ENCODE results near the gene CEP72.
"Not testable (repeated sequence)": the region's sequence is repeated elsewhere in the genome, so short reads cannot be mapped to it uniquely, and the experiment has no call there.

CEP72 gene

DNA sequence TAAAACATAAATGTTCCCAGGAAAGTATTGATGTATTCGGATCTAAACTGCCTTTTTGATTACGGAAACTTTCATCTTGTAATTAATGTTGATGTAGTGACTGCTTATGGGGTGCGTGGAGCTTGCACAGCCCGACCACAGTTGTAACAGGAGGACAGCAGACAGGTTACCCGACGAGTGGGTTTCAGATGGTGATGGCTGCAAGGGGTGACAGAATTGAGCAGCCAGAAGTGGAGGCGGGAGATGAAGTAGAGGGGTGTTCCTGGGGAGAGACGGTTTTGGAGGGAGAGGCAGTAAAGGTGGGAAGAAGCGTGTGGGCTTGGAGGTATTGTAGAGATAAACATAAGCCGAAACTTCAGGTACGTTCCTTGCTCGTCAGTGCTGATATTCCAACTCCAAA, 5.8 kb downstream of the CEP72 start:
- no peak for DNase-seq (ENCODE audit: low spot score)

DNA sequence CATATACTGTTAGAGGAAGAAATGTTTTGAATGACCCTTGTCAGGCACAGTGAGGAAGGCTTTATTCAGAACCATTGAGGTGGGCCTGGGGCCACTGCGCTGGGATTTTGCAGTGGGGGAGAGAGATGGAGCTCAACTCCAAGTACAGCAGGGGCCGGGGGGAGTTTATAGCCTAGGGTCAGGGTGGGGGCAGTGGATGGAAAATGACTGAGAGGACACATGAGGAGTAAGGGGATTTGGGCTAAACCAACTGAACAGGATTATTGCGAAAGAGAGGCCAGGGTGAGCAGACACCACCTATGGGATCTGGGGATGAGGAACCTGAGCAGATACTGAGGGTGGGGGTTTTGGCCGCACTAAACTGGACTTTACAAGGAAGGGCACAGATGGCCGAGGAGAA, 6.3 kb downstream of the CEP72 start:
- no peak for DNase-seq (ENCODE audit: low spot score)

DNA sequence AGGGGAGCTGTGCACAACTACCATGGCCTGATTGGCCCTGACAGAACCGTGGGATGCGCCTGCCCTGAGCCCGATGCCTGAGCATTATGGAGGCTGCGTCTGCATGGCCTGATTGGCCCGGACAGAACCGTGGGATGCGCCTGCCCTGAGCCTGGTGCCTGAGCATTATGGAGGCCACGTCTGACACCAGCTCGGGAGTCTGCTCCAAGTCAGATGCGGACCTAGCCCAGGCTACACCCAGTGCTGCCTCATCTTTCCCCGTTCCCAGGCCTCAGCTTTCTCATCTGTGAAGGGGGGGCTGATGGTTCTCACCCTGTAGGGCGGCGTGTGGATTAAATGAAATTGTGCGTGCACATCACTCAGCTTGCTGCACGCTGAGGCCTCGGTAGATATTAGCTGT, 7.3 kb downstream of the CEP72 start:
- no peak for DNase-seq (ENCODE audit: low spot score)

DNA sequence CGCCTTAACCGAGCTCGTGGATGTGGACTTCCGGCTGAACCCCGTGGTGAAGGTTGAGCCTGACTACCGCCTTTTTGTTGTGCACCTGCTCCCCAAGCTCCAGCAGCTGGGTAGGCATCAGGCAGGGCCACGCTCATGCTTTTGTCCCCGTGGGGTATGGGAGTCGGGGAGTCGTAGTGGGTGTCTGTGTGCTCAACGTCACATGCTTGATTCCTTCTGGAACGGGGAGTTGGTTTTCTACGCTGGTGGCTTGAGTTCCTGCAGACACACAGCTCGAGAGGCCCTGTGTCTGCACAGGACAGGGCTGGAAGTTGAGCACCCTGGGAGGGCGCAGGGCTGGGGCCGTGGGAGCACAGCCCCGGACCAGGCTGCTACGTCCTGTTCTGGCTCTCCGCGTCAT, 8.0 kb downstream of the CEP72 start:
- DNase-seq (ENCODE audit: low spot score) = no peak

DNA sequence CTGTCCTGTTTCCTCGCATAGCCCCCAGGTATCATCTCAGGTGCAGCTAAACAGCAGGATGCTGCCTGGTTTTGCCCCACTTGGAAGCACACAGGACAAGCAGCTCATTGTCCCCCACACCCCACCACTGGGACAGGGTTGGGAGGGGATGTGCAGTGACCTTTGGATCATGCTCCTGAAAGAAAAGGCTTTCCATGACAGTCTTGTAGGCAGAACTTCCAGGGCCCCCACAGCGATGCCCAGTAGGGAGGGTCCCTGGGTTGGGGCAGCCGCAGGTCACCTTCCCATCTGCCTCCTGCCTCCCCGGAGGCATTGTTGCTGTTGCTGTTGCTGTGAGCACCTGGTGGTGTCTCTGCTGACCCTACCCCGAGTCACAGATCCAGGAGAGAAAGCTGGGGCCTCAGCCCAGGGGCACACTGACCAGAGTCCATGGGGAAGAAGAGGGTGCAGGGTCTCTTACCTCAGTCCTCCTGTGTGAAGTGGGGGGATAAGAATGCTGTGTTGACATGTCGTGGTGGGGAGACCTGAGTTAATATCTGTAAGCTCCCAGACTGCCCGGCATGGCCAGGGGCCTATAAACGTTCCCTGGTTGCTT, 8.5 kb downstream of the CEP72 start:
- no peak for DNase-seq (ENCODE audit: low spot score)

DNA sequence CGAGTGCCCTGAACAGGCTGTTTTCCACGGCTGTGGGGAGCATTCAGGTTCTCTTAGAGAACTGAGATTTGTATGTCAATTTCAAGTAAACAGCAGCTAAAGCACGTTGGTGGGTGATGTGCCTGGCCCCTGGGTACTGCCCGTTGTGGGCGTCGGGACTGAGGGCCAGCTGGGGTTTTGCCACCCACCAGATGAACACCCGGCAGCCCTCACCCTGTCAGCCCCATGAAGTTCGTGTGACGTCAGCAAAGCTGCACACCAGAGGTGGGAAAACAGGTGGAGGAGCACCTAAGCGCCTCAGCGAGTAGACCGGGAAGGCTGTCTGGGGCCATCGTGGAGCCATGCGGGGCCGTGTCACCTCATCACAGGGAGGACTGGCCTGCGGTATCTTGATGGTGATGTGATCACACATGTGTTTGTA, 9.2 kb downstream of the CEP72 start:
- DNase-seq (ENCODE audit: low spot score) = no peak

DNA sequence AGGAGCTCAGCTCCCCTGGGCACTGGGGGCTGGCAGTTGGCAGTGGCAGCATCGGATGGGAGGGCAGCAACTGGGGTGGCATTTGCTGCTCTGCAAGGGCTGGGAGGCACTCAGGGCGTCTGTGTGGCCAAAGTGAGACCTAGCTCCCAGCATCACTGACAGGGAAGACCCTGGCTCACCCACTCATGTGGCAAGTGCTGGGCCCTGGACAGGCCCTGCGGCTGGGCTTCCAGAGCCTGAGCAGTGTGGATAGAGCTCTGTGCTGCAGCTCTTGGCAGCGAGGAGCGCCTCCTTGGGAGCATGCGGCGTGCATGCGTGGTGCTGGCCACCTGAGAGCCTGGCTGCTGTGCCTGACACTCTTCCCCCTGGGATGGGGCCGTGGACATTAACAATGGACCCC, 10.2 kb downstream of the CEP72 start:
- no peak for DNase-seq (ENCODE audit: low spot score)

DNA sequence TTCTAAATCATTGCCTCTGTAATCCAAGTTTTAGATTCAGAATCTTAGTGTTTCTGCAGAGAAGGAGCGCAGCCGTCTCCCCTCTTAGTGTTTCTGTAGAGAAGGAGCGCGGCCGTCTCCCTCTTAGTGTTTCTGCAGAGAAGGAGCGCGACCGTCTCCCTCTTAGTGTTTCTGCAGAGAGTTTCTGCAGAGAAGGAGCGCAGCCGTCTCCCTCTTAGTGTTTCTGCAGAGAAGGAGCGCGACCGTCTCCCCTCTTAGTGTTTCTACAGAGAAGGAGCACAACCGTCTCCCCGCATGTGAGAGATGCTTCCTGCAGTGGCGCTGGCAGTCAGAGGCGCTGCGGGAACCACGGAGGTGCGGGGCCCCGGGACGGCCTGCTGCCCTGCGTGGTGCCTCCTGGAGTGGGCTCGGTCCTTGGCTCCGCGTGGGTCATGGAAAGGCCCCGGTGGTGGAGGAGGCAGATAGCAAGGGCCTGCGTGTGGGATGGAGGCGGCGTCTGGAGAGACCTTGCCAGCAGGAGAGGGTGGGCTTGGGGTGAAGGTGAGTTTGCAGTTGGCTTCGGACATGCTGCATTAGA, 10.9 kb downstream of the CEP72 start:
- no peak for DNase-seq (ENCODE audit: low spot score)

DNA sequence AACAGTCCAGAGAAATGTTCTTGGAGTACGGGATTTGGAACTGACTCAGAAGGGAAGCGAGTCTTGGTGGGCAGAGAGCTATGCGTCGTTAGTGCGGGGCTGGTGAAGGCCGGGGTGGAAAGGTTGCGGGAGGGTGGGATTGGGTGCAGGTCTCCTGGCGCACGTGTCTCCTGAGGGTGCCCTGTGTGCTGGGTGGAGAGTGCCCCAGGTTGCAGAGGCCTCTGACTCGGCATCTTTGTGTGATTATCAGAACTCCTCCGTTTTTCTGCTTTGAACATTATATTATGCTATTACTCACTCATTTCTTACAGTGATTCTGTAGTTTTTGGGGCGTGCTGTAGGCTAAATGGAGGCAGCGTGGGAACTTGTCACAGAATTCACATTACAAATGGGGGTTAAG, 11.4 kb downstream of the CEP72 start:
- no peak for DNase-seq (ENCODE audit: low spot score)

DNA sequence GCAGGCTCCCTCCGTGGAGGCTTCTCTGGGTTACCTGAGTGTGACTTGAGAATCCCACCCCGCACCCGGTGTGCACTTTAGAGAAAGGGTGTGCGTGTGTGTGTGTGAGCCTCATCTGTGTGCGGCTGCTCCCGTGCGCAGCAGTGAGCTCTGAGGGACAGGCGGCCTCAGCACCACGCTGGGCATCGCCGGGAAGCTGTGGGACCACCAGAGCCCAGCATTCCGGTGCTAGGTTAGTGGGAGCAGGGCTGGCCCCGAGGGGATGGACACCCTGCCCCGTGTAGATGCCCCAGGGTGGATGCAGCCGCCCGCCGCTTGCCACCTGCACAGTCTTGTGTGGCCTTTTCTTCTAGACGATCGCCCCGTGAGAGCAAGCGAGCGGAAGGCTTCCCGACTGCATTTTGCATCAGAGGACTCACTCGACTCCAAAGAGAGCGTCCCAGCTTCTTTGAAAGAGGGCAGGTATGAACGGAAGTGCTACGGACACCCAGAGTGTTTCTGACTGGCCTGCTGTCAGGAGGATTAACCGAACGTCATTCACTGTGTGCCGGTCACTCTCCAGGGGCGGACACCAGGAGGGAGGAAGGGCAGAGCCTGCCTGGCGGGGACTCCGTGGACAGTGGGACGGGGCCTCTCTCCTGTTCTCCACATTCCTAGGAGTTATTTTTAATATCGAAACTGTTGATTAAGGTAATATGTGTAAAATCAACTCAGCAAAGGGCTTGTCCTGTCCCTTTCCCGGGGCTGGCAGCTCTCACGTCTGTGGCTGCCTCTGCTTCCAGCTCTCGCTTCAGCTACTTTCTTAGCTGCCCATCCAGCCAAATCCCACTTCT, 12.2 kb downstream of the CEP72 start:
- no peak for DNase-seq (ENCODE audit: low spot score)

DNA sequence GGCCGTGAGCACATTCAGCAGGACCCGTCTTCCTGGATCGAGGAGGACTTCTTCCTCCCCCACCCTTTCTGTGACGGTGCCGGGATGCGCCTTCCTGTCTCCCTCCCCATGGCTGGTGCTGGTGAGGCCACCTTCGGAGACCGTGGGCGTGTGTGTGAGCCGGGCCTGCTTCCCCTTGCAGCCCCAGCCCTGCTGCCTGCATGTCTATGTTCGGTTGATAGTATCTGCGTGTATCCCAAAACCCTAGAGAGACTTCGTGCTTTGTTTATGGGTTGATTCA, 12.8 kb downstream of the CEP72 start:
- no peak for DNase-seq (ENCODE audit: low spot score)

DNA sequence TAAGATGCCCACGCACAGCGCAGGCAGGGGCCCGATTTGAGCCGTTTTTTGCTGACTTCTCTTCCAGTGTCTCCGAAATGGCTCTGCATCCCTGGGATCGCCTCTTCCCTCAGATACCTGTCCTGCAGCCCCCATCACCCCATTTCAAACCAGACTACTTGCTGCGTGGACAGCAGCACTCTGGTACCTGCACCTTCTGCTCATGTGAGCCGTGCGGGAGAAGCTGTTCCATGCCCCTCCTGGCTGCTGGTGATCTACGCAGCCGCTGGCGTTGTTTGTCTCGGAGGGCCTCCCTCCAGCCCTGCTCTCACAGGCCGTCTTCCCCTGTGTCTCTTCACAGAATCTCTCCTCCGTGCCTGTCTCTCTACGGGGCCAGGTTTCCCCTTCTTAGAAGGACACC, 13.4 kb downstream of the CEP72 start:
- no peak for DNase-seq (ENCODE audit: low spot score)

DNA sequence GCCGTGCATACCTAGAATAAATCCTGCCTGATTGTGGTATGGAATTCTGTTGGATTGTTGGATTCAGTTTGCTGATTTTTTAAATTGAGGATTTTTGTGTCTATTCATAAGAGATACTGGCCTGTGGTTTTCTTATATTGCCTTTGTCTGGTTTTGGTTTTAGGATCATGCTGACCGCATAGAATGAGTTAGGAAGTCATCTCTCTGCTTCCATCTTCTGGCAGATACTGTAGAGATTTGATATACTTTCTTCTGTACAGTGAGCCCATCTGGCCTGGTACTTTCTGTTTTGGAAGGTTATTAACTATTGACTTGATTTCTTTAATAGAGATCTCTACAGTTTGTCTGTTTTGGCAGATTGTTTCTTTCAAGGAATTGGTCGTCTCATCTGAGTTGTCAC, 14.7 kb downstream of the CEP72 start:
- DNase-seq (ENCODE audit: low spot score) = no peak

DNA sequence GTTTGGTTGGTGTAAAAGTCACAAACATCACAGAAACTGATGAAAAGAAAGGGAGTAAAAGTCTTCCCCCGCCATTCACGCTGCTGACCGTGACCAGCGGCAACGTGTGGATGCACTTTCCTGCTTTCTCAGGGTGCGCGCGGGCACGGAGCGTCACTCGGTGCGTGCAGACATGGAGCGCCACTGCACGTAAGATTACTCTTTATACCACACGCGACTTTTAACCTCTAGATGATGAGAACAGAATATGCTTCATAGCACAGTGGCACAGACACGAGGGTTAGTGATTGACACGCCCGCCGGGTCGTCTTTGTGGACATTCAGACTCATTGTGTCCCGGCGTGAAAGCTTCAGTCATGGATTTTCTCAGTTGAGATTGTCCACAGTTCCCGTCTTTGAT, 15.7 kb downstream of the CEP72 start:
- no peak for DNase-seq (ENCODE audit: low spot score)

DNA sequence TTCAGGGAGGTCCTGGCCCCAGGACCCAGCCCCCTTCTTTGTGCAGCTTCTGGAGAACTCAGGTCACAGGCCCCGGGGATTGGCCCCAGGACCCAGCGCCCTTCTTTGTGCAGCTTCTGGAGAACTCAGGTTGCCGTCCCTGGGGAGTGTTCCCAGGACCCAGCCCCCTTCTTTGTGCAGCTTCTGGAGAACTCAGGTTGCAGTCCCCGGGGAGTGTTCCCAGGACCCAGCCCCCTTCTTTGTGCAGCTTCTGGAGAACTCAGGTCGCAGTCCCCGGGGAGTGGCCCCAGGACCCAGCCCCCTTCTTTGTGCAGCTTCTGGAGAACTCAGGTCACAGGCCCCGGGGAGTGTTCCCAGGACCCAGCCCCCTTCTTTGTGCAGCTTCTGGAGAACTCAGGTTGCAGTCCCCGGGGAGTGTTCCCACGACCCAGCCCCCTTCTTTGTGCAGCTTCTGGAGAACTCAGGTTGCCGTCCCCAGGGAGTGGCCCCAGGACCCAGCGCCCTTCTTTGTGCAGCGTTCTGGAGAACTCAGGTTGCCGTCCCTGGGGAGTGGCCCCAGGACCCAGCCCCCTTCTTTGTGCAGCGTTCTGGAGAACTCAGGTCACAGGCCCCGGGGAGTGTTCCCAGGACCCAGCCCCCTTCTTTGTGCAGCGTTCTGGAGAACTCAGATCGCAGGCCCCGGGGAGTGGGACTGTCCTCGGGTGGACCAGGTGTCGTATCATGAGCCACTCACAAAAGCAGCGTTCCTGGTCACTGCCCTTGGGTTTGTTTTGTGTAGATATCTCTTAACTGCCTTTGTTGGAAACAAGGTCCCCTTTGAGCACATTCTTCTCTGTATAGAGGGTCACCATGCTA, 16.4 kb downstream of the CEP72 start:
- DNase-seq (ENCODE audit: low spot score) = not testable (repeated sequence)

DNA sequence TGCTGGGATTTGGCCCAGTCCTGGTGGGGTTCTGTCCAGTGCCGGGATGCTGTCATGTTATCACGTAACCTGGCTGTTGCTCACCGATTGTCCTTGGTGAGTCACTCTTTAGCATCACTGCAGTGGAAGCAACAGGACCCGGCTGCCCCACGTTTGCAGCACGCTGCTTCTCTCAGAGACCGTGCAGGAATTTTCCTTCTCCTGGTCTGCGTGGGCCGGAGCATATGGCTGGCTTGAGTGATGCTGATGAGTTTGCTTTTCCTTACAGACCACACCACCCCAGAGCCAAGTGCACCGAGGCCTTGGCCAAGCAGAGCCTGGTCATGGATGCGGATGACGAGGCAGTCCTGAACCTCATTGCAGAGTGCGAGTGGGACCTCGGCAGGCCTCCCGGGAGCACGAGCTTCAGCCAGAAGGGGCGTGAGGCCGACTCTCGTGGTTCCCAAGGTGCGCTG, 21.4 kb downstream of the CEP72 start:
- no peak for DNase-seq (ENCODE audit: low spot score)

DNA sequence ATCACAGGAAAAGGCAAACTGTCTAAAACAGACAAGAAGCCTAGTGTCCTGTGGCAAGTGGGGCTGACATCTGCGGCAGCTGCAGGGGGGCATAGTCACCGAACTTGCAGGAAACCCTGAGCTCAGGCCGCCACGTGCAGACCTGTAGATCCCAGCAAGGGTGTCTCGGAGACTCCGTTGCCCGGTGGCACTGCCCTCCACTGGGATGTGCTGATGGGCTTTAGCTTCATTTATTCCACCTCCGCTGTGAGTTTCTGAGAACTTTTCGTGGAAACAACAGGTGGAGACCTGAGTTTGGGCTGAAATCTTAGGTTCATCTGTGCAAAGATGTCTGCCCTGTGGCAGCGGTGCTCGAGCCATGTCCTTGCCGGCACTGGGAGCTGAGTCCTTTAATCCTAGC, 22.1 kb downstream of the CEP72 start:
- no peak for DNase-seq (ENCODE audit: low spot score)

DNA sequence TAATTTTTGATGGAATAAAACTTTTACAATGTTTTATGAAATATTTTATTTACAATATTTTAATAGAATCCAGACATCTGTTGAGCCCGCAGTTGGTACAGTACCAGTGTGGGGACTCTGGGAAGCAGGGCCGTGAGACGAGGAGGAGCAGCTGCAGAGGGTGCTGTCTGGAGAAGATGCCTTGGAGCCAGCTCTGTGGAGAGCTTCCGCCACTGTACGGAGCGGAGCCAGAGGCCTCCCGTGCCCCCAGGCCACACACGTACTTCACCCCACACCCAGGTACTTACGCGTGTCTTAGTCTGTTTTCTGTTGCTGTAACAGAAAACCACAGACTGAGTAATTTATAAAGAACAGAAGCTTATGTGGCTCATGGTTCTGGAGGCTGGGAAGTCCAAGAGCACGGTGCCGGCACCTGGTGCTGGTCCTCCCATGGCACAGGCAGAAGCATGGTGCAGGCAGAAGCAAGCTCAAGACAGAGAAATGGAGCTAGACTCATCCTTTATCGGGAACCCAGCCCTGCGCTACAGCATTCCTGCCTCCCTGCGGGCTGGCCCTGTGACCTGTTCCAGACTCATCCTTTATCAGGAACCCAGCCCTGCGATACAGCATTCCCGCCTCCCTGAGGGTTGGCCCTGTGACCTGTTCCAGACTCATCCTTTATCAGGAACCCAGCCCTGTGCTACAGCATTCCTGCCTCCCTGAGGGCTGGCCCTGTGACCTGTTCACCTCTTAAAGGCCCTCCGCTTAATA, 23.3 kb downstream of the CEP72 start:
- no peak for DNase-seq (ENCODE audit: low spot score)

DNA sequence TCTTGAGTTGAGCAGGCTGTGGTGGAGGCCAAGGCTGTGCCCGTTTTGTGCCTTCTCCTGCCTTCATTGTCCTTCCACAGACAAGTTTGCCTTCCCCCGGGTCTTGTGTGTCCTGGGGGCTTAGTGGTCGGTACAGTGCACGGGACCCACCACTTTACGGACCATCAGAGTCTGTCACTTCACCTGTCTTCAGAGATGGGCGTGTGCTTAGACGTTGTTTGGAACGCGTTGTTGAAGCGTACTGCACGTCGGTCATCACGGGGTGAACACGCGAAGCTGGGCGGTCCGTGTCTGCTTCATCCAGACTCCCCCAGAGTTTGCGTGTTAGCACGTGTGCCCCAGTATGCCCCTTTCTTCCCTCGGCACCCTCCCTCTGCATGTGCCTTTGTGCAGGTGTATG, 24.8 kb downstream of the CEP72 start:
- no peak for DNase-seq (ENCODE audit: low spot score)

DNA sequence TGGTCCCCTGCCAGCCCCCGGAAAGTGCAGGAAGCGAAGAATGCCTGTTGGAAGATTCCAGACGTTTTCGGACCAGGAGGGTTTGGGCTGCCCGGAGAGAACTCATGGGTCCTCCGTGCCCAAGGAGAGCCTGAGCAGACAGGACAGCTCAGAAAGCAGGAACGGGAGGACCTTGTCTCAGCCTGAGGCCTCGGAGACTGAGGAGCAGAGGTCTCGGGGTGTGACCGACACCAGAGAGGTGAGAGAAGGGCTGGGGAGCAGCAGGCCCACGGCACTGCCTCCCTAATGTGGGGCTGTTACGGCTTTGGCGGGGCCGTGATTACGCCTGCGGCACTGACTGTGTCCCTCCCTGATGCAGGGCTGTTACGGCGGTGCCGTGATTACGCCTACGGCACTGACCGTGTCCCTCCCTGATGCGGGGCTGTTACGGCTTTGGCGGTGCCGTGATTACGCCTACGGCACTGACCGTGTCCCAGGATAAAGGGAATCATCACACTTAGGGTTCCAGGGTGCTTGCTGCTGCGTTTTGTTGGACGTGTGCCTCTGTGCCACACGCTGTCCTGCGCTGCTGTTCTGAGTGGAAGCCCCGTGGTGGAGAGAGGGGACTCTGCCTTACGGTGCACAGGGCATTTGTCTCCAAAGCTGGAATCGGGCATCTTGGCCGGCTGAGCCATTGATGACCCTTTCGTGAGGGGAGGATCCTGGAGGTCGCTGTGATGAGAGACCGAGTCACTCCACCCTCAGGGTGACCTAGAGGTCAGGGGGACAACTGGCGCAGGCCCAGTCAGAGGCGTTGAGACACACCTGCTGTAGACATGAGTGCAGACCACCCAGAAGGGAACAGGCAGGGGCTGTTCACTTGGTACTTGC, 25.7 kb downstream of the CEP72 start:
- no peak for DNase-seq (ENCODE audit: low spot score)

All from CD4-positive, alpha-beta T cell treated with Interleukin-6 at 100 ng/mL for 8 hours (primary cell).